CD4-positive, alpha-beta T cell treated with Interleukin-17A for 1 hour (primary cell): ENCODE data around the gene LMF2.
A peak's percentile ranks its signal among the peaks of the same experiment; 100 is the strongest.

Source experiments
- DNase-seq: peaks from one replicate; pipeline ENCODE4 v3.0.0-alpha.2; 2020

LMF2 gene

DNA sequence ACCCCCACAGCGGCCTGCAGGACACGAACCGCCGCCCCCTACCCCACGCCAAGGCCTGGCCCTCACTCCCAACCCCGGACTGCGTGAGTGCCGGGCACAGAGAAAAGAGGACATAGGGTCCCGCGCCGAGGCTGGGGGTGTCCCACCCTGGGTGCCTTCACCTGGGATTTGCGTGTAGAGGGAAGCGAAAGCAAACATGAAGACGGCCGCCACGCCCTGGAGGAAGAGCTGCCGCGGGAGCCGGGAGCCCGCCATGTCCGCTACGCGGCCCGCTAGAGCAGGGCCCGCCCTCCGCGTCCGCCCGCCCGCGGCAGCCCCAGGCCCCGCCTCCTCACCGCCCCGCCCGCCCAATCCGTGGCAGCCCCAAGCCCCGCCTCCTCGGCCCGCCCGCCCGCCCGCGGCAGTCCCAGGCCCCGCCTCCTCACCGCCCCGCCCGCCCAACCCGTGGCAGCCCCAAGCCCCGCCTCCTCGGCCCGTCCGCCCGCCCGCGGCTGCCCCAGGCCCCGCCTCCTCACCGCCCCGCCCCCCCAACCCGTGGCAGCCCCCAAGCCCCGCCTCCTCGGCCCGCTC is at the start of gene LMF2:
LMF2 (minus strand) TSS at position 282 of the 570 bp plus-strand sequence; CDS start at position 255, 27 bp downstream.
- DNase-seq, result peak; percentile 94

- no peak for DNase-seq
Measured at GRCh38 chr22:50556703-50557102, 49.2 kb upstream of the LMF2 start.

DNA sequence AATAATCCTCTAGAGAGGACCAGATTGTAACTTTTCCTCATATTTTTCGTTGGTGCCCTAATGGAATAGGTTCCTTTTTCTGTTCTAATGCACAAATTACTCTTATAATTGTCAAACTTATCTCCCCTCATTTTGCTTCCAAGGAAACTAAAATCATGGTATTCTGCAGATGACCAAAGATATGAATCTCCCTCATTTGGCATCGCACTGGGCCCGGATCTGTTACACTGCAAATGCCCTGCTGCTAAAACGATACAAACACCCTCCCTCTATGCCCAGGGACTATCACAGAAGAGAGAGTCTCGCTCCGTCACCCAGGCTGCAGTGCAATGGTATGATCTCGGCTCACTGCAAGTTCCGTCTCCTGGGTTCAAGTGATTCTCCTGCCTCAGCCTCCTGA is 45.8 kb upstream of the LMF2 start:
- no peak for DNase-seq

- no peak for DNase-seq
Measured at GRCh38 chr22:50551160-50551752, 43.8 kb upstream of the LMF2 start.

DNA sequence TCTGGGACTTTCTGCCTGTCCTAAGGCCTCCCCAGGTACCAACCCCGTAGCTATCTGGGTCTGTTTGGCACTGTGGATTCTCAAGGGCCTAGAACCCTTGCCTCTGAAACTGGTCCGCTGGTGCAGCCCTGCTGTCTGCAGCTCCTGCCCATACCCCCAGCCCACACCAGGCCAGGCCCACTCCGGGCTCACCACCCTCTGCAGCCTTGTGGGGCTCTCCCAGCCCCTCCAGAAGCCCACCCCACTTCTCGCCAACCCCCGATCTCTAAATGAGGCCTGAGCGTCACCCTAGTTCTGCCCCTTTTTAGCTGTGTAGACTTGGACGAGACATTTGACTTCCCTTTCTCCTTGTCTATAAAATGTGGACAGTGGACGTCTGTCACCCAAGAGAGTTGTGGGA is 42.9 kb upstream of the LMF2 start:
- no peak for DNase-seq

DNA sequence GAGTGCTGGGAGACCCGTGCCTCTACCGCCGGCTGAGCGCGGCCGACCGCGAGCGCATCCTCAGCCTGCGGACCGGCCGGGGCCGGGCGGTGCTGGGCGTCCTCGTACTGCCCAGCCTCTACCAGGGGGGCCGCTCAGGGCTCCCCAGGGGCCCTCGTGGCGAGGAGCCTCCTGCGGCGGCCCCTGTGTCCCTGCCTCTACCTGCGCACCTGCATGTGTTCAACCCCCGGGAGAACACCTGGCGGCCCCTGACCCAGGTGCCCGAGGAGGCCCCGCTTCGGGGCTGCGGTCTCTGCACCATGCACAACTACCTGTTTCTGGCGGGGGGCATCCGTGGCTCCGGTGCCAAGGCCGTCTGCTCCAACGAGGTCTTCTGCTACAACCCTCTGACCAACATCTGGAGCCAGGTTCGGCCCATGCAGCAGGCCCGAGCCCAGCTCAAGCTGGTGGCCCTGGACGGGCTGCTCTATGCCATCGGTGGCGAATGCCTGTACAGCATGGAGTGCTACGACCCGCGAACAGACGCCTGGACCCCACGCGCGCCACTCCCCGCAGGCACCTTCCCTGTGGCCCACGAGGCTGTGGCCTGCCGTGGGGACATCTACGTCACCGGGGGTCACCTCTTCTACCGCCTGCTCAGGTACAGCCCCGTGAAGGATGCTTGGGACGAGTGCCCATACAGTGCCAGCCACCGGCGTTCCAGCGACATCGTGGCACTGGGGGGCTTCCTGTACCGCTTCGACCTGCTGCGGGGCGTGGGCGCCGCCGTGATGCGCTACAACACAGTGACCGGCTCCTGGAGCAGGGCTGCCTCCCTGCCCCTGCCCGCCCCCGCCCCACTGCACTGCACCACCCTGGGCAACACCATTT is 41.7 kb upstream of the LMF2 start:
- DNase-seq, result no peak

GRCh38 chr22:50548040-50548920 is 40.8 kb upstream of the LMF2 start:
- DNase-seq, result peak; percentile 61

DNA sequence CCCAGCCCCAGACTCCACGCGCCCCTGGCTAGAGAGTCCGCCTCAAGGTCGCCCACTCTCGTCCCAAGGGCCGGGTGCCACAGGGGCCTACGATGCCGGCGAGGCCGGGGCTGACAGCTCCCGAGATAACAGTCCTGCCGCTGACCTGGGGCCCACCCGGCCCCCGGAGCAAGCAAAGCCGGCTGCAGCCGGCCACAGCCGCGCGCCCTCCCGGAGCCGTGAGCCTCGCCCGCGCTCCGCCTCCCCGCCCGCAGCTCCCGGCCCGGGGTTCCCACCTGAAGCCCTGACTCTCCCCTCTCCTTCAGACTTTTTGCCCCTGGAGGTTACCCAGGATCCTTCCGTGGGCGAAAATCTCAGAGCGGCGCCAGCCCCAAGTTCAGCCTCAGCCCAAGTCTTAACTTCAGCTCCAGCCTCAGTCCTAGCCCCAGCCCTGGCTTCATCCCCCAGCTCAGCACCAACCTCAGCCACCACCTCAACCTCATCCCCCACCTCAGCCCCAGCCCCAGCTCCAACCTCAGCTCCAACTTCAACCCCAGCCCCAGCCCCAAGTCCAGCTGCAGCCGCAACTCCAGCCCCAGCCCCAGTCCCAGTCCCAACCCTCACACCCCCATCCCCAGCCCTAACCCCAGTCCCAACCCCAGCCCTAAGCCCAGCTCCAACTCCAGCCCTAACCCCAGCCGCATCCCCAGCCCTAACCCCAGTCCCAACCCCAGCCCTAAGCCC is 39.9 kb upstream of the LMF2 start:
- DNase-seq, result no peak

DNA sequence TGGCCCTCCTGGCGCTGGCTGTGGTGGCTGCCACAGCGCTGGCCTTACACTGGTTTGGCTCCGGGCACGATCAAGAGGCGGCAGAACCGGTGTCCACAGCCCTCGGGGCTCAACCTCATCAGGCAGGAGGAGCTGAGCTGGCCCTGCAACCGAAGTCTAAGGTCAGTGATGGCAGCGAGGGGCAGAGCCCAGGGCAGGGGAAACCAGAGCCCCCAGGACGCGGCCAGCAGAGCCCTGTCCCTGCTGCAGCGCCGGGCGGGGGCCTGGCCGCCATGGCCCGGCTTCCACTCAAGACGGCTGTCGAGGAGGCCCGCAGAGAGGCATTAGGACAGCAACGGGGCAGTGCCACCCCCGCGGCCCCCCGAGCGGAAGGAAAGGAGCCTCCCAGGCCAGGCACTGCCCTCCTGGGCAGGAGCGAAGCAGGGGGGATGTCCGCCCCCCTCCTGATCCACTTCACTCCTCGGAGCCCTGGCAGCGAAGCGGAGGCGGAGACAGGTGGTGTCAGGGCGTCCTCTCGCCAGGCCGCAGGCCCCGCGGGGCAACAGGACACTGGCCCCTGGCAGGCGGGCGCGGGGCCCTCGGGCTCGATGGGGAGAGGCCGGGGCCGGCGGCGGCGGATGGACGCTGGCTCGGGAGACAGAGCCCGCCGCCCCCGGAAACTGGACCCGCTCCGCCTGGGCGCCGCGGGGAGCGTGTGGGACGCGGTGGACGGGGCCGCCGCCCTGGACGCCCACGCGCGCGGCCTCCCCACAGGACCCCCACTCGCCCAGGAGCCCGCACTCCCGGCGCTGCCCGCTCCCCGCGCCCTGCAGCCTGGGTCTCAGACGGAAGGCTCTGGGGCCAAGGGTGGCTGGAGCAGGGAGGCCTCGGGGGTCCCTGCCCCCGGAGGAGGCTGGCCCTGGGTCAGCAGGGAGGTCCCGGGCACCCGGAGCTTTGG is 39.1 kb upstream of the LMF2 start:
- no peak for DNase-seq

GRCh38 chr22:50545522-50546325 is 38.2 kb upstream of the LMF2 start, which contains the start of gene KLHDC7B:
TSS of gene KLHDC7B (plus strand) at chr22:50545899. CDS start at chr22:50546244, 345 bp downstream.
- DNase-seq, result peak; percentile 44

GRCh38 chr22:50544746-50545253 is 37.3 kb upstream of the LMF2 start:
- DNase-seq, result peak; percentile 55

DNA sequence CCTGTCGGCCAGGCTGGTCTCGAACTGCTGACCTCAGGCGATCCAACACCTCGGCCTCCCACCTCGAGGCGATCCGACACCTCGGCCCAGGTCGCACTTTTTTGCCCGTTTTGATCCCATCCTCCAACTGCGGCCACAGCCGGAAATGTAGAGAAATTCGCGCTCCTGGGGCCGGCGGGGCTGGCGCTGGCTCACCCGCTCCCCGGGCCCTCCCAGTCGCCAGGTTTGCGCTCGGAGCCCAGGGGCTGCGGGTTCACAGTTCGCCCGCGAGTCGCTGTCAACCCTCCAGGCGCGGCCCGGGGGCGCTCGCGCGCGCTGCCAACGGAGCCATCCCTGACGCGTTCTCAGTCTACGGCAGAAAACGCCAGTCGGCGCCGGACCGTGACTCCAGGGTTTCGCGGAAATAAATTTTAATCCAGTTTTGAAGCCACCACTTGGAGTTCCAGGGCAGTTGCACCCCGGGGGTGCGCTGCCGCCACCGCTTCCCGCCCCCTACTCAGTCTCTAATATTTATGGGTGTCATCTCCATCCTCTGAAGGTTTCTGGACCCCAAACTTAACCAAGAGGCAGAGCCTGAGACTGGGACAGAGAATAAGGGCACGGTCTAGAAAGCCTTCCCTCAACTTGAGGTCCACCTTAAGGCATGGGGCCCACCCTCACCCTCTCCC is 36.7 kb upstream of the LMF2 start:
- DNase-seq, result peak; percentile 87

DNA sequence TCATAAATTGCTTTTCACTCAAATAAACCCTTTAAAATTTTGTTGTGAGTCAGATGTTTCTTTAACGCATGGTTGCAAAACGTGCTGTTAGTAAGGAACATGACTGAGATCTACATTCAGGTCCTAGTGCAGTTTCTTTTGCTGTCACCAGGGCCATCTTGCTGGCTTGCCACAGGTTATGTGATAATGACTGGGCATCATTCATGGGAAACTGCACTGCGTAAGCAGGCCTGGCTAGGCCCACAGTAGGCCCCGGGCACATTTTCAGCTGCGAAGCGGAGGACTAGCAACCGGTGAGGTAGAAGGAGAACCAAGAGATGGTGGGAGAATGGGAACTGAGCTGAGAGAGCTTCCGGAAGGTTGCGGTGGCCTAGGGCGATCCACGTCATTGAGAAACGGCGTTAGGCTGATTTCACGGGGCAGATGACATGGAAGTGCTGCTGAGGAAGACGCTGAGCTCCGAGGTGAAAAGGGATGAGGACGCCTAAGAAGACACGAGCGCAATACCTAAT is 35.0 kb upstream of the LMF2 start:
- DNase-seq, result peak; percentile 32

GRCh38 chr22:50541667-50542026 is 34.1 kb upstream of the LMF2 start:
- peak; percentile 50 for DNase-seq

DNA sequence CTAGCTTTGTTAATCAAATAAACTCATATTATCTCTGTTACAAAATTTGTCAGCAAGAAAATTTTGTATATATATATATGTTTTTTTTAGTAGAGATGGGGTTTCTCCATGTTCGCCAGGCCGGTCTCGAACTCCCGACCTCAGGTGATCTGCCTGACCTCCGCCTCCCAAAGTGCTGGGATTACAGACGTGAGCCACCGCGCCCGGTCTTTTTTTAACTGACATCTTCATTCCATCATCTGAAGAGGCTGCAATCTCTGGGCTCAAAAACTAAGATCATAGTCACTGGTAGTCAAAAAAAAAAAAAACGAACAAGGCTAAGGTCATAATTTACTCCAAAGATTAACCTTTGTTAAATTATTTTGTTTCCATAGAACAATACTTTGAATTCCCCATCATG is 32.9 kb upstream of the LMF2 start:
- DNase-seq, result no peak

DNA sequence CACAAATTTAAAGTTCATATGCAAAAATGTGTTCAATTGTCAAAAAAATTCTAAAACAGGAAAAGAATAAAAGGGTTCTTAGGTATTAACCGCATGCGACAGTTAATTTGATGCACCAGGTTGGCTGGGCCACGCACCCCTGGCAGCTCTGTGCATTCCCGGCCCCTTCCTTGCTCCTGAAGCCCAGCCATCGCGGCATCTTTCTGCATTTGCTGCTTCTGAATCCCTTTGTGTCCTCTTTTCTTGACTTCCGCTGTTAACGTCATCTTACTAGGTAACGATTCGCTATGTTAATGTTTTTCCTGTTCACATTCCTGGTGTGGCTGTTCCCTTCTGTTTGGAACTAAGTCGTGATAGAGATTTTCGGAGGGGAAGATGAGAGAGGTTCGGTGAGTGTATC is 30.3 kb upstream of the LMF2 start:
- no peak for DNase-seq

DNA sequence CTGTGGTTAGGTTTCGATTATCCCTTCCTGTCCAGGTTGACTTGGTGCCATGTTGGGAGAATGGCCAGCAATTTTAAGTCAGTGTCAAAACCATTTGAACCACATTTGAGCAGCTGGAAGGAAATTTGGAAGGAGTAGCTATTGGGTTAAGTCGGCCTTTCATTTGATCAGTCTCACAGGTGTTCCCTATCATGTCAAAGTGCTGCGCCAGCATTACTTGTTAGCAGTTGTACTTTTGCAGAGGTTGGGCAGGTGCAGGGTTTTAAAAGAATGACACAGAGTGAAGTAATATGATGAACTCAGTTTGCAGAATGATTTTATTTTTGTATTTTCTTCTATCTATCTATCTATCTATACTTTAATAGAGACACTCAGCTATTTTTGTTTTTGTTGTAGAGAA is 28.7 kb upstream of the LMF2 start:
- DNase-seq, result no peak

DNA sequence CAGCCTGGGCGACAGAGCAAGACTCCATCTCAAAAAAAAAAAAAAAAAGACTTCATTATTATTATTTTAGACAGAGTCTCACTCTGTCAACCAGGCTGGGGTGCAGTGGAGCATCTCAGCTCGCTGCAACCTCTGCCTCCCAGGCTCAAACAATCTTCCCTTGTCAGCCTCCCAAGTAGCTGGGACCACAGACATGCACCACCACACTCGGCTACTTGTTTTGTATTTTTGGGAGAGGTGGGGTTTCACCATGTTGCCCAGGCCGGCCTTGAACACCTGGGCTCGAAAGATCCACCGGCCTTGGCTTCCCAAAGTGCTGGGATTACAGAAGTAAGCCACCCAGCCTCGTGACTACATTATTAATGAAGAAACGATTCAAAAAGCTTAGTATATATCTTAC is 27.6 kb upstream of the LMF2 start:
- DNase-seq, result no peak
